ENCODE results near the gene RALA.

- TF ChIP-seq ZNF503 (CRISPR knock-in tag; IDR thresholded peaks at IDR 0.05) (no peak), FOXP1 (IDR thresholded peaks at IDR 0.05) (no peak), FOXP1 (CRISPR knock-in tag; IDR thresholded peaks at IDR 0.05) (no peak), PRDM10 (CRISPR knock-in tag; IDR thresholded peaks at IDR 0.05; ENCODE audit: low read depth) (no peak), HOXA9 (CRISPR knock-in tag; IDR thresholded peaks at IDR 0.05; ENCODE audit: borderline replicate concordance) (no peak), ELF4 (CRISPR knock-in tag; IDR thresholded peaks at IDR 0.05; ENCODE audit: borderline replicate concordance) (no peak), ETV6 (CRISPR knock-in tag; conservative IDR thresholded peaks at IDR 0.05) (no peak), BHLHE40 (IDR thresholded peaks at IDR 0.05; ENCODE audit: low read length) (no peak), RAD21 (CRISPR knock-in tag; IDR thresholded peaks at IDR 0.05) (no peak), ZNF713 (CRISPR knock-in tag; IDR thresholded peaks at IDR 0.05) (no peak), SRY (CRISPR knock-in tag; IDR thresholded peaks at IDR 0.05) (no peak), JUN (CRISPR knock-in tag; IDR thresholded peaks at IDR 0.05) (no peak), HOXA7 (CRISPR knock-in tag; IDR thresholded peaks at IDR 0.05) (no peak)
Observed at GRCh38 chr7:39661960-39662359, 38.6 kb downstream of the RALA start.
